ENCODE measurements around the gene KRT23. TPM values are rescaled to one million over a fixed set of nuclear protein-coding genes. Genes with fewer than 3 reads are reported as not detected.

KRT23 gene
- total and polyA plus RNA-seq, 2 of the 13 experiments (the other 11 are each of a cell fraction or from before 2014, with no cell fraction given) = 24.7 to 51.1 TPM

- TF ChIP-seq, protein P1, sequence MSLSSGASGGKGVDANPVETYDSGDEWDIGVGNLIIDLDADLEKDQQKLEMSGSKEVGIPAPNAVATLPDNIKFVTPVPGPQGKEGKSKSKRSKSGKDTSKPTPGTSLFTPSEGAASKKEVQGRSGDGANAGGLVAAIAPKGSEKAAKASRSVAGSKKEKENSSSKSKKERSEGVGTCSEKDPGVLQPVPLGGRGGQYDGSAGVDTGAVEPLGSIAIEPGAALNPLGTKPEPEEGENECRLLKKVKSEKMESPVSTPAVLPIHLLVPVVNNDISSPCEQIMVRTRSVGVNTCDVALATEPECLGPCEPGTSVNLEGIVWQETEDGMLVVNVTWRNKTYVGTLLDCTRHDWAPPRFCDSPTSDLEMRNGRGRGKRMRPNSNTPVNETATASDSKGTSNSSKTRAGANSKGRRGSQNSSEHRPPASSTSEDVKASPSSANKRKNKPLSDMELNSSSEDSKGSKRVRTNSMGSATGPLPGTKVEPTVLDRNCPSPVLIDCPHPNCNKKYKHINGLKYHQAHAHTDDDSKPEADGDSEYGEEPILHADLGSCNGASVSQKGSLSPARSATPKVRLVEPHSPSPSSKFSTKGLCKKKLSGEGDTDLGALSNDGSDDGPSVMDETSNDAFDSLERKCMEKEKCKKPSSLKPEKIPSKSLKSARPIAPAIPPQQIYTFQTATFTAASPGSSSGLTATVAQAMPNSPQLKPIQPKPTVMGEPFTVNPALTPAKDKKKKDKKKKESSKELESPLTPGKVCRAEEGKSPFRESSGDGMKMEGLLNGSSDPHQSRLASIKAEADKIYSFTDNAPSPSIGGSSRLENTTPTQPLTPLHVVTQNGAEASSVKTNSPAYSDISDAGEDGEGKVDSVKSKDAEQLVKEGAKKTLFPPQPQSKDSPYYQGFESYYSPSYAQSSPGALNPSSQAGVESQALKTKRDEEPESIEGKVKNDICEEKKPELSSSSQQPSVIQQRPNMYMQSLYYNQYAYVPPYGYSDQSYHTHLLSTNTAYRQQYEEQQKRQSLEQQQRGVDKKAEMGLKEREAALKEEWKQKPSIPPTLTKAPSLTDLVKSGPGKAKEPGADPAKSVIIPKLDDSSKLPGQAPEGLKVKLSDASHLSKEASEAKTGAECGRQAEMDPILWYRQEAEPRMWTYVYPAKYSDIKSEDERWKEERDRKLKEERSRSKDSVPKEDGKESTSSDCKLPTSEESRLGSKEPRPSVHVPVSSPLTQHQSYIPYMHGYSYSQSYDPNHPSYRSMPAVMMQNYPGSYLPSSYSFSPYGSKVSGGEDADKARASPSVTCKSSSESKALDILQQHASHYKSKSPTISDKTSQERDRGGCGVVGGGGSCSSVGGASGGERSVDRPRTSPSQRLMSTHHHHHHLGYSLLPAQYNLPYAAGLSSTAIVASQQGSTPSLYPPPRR (CRISPR knock-in tag; IDR thresholded peaks at IDR 0.05; ENCODE audit: borderline replicate concordance) = no peak
- TF ChIP-seq, protein P2, sequence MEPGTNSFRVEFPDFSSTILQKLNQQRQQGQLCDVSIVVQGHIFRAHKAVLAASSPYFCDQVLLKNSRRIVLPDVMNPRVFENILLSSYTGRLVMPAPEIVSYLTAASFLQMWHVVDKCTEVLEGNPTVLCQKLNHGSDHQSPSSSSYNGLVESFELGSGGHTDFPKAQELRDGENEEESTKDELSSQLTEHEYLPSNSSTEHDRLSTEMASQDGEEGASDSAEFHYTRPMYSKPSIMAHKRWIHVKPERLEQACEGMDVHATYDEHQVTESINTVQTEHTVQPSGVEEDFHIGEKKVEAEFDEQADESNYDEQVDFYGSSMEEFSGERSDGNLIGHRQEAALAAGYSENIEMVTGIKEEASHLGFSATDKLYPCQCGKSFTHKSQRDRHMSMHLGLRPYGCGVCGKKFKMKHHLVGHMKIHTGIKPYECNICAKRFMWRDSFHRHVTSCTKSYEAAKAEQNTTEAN (CRISPR knock-in tag; conservative IDR thresholded peaks at IDR 0.05) = no peak
- no peak for TF ChIP-seq ZNF841 (CRISPR knock-in tag; IDR thresholded peaks at IDR 0.05; ENCODE audit: borderline replicate concordance)
- no peak for TF ChIP-seq ZC3H13 (CRISPR knock-in tag; IDR thresholded peaks at IDR 0.05)
- TF ChIP-seq ZNF850 (CRISPR knock-in tag; conservative IDR thresholded peaks at IDR 0.05) = no peak
These were observed 54.4 kb downstream of the KRT23 start (continued) for GRCh38 chr17:40883031-40883430.

DNA sequence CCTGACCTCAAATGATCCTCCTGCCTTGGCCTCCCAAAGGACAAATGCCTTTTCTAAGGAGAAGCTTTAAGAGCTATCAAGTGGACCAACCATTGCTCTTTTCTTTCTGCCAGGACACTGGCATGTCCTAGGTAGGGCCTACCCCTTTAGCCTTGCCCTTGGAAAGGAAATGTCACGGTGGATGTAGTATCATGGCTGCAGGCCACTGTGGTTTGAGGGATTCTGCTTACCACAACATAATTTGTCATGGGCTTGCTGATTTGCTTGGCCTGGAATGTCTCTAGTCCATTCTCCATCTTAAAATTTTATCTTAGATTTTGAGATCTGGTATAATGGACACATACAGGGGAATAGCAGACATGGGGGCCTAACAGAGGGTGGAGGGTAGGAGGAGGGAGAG, 58.4 kb downstream of the KRT23 start:
- DNase-seq (ENCODE audit: low spot score) (no peak), FAIRE-seq (no peak), ATAC-seq (no peak)
- CTCF ChIA-PET (ENCODE audit: low intra/inter-chr PET ratio, low total read pairs) = no interaction called here
- WGBS (ENCODE audit: low lambda C conversion rate) = 19% methylated on average over 1 of the region's 1 CpG
- Histone ChIP-seq H3K27me3 (ENCODE audit: control insufficient read depth in 1 of 2, insufficient read depth in 2 of 2, low read length in 2 of 2) (peaks cover 2 to 7% of the 10 kb centered on the region in 2 experiments; a peak in 2 of 5 replicates), H3K4me2 (ENCODE audit: low read depth, low read length) (no peak overlapping the region), H3K79me2 (ENCODE audit: insufficient read depth, low read length) (no peaks in the 10 kb centered on the region), H4K20me1 (ENCODE audit: insufficient read depth, low read length) (no peaks in the 10 kb centered on the region), H3K9ac (ENCODE audit: insufficient read depth, low read depth, low read length) (no peak overlapping the region), H3K27ac (ENCODE audit: extremely low read length, insufficient read depth, low read length) (no peak overlapping the region), H3K36me3 (replicated peaks in 1 of 2; ENCODE audit: control insufficient read depth in 1 of 2, insufficient read depth in 2 of 2, low read length in 2 of 2) (no peaks in the 10 kb centered on the region), H3K4me3 (replicated peaks in 1 of 3; ENCODE audit: insufficient read depth in 1 of 3, low read depth in 2 of 3, low read length in 3 of 3) (no peak overlapping the region), H3K9me3 (ENCODE audit: low read length) (no peaks in the 10 kb centered on the region), H3K4me1 (ENCODE audit: insufficient read depth, low read length) (no peaks in the 10 kb centered on the region), H2AFZ (ENCODE audit: low read length) (no peak overlapping the region)
- POLR2A ChIA-PET = no interaction called here
- BruUV-seq (replicated peaks) = no TSS peak
- TF ChIP-seq MAFK (conservative IDR thresholded peaks at IDR 0.05 in 1 of 2, IDR thresholded peaks at IDR 0.05 in 1 of 2; ENCODE audit: low read length in 2 of 2) = peak in 1 of 2 experiments; percentile 12; a peak in 1 of 4 replicates
- TF ChIP-seq, protein P3, sequence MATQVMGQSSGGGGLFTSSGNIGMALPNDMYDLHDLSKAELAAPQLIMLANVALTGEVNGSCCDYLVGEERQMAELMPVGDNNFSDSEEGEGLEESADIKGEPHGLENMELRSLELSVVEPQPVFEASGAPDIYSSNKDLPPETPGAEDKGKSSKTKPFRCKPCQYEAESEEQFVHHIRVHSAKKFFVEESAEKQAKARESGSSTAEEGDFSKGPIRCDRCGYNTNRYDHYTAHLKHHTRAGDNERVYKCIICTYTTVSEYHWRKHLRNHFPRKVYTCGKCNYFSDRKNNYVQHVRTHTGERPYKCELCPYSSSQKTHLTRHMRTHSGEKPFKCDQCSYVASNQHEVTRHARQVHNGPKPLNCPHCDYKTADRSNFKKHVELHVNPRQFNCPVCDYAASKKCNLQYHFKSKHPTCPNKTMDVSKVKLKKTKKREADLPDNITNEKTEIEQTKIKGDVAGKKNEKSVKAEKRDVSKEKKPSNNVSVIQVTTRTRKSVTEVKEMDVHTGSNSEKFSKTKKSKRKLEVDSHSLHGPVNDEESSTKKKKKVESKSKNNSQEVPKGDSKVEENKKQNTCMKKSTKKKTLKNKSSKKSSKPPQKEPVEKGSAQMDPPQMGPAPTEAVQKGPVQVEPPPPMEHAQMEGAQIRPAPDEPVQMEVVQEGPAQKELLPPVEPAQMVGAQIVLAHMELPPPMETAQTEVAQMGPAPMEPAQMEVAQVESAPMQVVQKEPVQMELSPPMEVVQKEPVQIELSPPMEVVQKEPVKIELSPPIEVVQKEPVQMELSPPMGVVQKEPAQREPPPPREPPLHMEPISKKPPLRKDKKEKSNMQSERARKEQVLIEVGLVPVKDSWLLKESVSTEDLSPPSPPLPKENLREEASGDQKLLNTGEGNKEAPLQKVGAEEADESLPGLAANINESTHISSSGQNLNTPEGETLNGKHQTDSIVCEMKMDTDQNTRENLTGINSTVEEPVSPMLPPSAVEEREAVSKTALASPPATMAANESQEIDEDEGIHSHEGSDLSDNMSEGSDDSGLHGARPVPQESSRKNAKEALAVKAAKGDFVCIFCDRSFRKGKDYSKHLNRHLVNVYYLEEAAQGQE (IDR thresholded peaks at IDR 0.05; ENCODE audit: borderline replicate concordance in 1 of 2, low read depth in 1 of 2, low read length in 2 of 2) = no peak
- no peak for TF ChIP-seq ZSCAN25 (CRISPR knock-in tag; IDR thresholded peaks at IDR 0.05)
- in situ Hi-C loops (cut with HindIII; ENCODE audit: extremely low pct_ligation_motif_present, low pct_unique_long_range_greater_than_20kb) (no loop called here), intact Hi-C loops (cut with micrococcal nuclease; ENCODE audit: unreplicated experiment) (no loop called here)
